ENCODE results near the gene ADAMTS19. TPM values are rescaled to one million over a fixed set of nuclear protein-coding genes. Genes with fewer than 3 reads are reported as not detected.
A peak's percentile ranks its signal among the peaks of the same experiment; 100 is the strongest.

ADAMTS19 gene
- total RNA-seq, 2 donors from 2014 or later, result 26.2 to 34.6 TPM

GRCh38 chr5:129698661-129699060 lies 238.6 kb downstream of the ADAMTS19 start:
- H3K9ac ChIP-seq (ENCODE audit: extremely low read depth, low read length, poor library complexity, severe bottlenecking), result no peak overlapping the region
- no peaks in the 10 kb centered on the region for H3K36me3 ChIP-seq (ENCODE audit: control insufficient read depth, insufficient read depth, low read length)
- no peak overlapping the region for H3K27ac ChIP-seq (ENCODE audit: low read depth, low read length)
- DNase-seq, result no peak
- H3K27me3 ChIP-seq (ENCODE audit: control insufficient read depth, insufficient read depth, low read length, poor library complexity, severe bottlenecking), result no peaks in the 10 kb centered on the region
- peaks cover 5% of the 10 kb centered on the region for H3K9me3 ChIP-seq (ENCODE audit: control insufficient read depth, low read length)
- no peaks in the 10 kb centered on the region for H3K27me3 Mint-ChIP-seq (ENCODE audit: insufficient read depth)
- no peak overlapping the region for H3K4me3 ChIP-seq (ENCODE audit: low read length)
- H3K4me1 ChIP-seq (ENCODE audit: control insufficient read depth, insufficient read depth, low read length), result no peaks in the 10 kb centered on the region
- peaks cover 14% of the 10 kb centered on the region for H3K4me1 Mint-ChIP-seq
- no peak overlapping the region for H3K27ac Mint-ChIP-seq
- H3K9me3 Mint-ChIP-seq, result no peaks in the 10 kb centered on the region
- no peak overlapping the region for H3K4me3 Mint-ChIP-seq
- peaks cover 40% of the 10 kb centered on the region for H3K36me3 Mint-ChIP-seq (ENCODE audit: low read depth)
- peak; percentile 57 for TF ChIP-seq CTCF (conservative IDR thresholded peaks at IDR 0.05)

GRCh38 chr5:129716235-129716634 lies 256.1 kb downstream of the ADAMTS19 start:
- WGBS, 2 experiments (ENCODE audit: insufficient coverage in 1 of 2, insufficient read length in 1 of 2), result 85 to 90% methylated on average over 1 of the region's 1 CpG

GRCh38 chr5:129716651-129717050 lies 256.6 kb downstream of the ADAMTS19 start:
- Histone ChIP-seq H3K9ac (ENCODE audit: extremely low read depth, low read length, poor library complexity, severe bottlenecking) (no peak overlapping the region), H3K4me3 (ENCODE audit: low read length) (no peak overlapping the region), H3K27ac (ENCODE audit: low read depth, low read length) (no peak overlapping the region), H3K4me1 (ENCODE audit: control insufficient read depth, insufficient read depth, low read length) (no peaks in the 10 kb centered on the region), H3K36me3 (ENCODE audit: control insufficient read depth, insufficient read depth, low read length) (no peaks in the 10 kb centered on the region), H3K27me3 (ENCODE audit: control insufficient read depth, insufficient read depth, low read length, poor library complexity, severe bottlenecking) (no peaks in the 10 kb centered on the region), H3K9me3 (ENCODE audit: control insufficient read depth, low read length) (no peaks in the 10 kb centered on the region)
- no peaks in the 10 kb centered on the region for H3K4me1 Mint-ChIP-seq
- H3K9me3 Mint-ChIP-seq, result no peaks in the 10 kb centered on the region
- DNase-seq, result no peak
- H3K27ac Mint-ChIP-seq, result no peak overlapping the region
- H3K36me3 Mint-ChIP-seq (ENCODE audit: low read depth), result peaks cover 18% of the 10 kb centered on the region
- WGBS, 2 experiments (ENCODE audit: insufficient coverage in 1 of 2, insufficient read length in 1 of 2), result 89 to 95% methylated on average over 5 of the region's 5 CpGs
- no peaks in the 10 kb centered on the region for H3K27me3 Mint-ChIP-seq (ENCODE audit: insufficient read depth)
- no peak overlapping the region for H3K4me3 Mint-ChIP-seq
- no peak for TF ChIP-seq CTCF (conservative IDR thresholded peaks at IDR 0.05)

More at GRCh38 chr5:129716235-129716634, 256.1 kb downstream of the ADAMTS19 start:
- Histone ChIP-seq H3K4me1 (ENCODE audit: control insufficient read depth, insufficient read depth, low read length) (no peaks in the 10 kb centered on the region), H3K9me3 (ENCODE audit: control insufficient read depth, low read length) (no peaks in the 10 kb centered on the region), H3K4me3 (ENCODE audit: low read length) (no peak overlapping the region), H3K36me3 (ENCODE audit: control insufficient read depth, insufficient read depth, low read length) (no peaks in the 10 kb centered on the region), H3K9ac (ENCODE audit: extremely low read depth, low read length, poor library complexity, severe bottlenecking) (no peak overlapping the region), H3K27me3 (ENCODE audit: control insufficient read depth, insufficient read depth, low read length, poor library complexity, severe bottlenecking) (no peaks in the 10 kb centered on the region), H3K27ac (ENCODE audit: low read depth, low read length) (no peak overlapping the region)
- Mint-ChIP-seq H3K9me3 (no peaks in the 10 kb centered on the region), H3K27ac (no peak overlapping the region), H3K27me3 (ENCODE audit: insufficient read depth) (no peaks in the 10 kb centered on the region), H3K4me1 (no peaks in the 10 kb centered on the region), H3K4me3 (no peak overlapping the region), H3K36me3 (ENCODE audit: low read depth) (peaks cover 14% of the 10 kb centered on the region)
- TF ChIP-seq CTCF (conservative IDR thresholded peaks at IDR 0.05), result no peak
- DNase-seq, result no peak

Data from endodermal cell (in vitro differentiated cells).